Hepatocyte (in vitro differentiated cells): ENCODE data around the gene CCL24. TPM values are rescaled to one million over a fixed set of nuclear protein-coding genes. Genes with fewer than 3 reads are reported as not detected.
A peak's percentile ranks its signal among the peaks of the same experiment; 100 is the strongest.

Source experiments
- DNase-seq: peaks from one replicate; pipeline ENCODE4 v3.0.0-alpha.2; 2016; ENCODE audit warnings: low spot score
- H2AFZ ChIP-seq: fragments of 200-600 bp; sonication (generic); 2 replicates; pipeline ENCODE4 v1.6.0; 2016; ENCODE audit warnings: antibody characterized with exemption, mild to moderate bottlenecking
- H3K27ac ChIP-seq: fragments of 200-600 bp; sonication (generic); 2 replicates; pipeline ENCODE4 v1.5.1; 2016; ENCODE audit warnings: mild to moderate bottlenecking
- H3K27me3 ChIP-seq: fragments of 200-600 bp; sonication (generic); 2 replicates; pipeline ENCODE4 v1.6.1; 2016
- H3K36me3 ChIP-seq: fragments of 200-600 bp; sonication (generic); replicated peaks from 2 replicates; pipeline ENCODE4 v1.5.1; 2016; ENCODE audit warnings: low read depth; ENCODE audit not compliant: insufficient read depth
- H3K4me1 ChIP-seq: fragments of 200-600 bp; sonication (generic); 2 replicates; pipeline ENCODE4 v1.5.1; 2016; ENCODE audit warnings: mild to moderate bottlenecking, moderate library complexity; ENCODE audit not compliant: insufficient read depth
- H3K4me2 ChIP-seq: fragments of 200-600 bp; sonication (generic); 2 replicates; pipeline ENCODE4 v1.6.0; 2016
- H3K4me3 ChIP-seq: fragments of 200-600 bp; sonication (generic); 2 replicates; pipeline ENCODE4 v1.5.1; 2016; ENCODE audit warnings: mild to moderate bottlenecking
- H3K79me2 ChIP-seq: fragments of 200-600 bp; sonication (generic); 2 replicates; pipeline ENCODE4 v1.6.0; 2017; ENCODE audit warnings: mild to moderate bottlenecking
- H3K9me2 ChIP-seq: fragments of 200-600 bp; sonication (generic); replicated peaks from 2 replicates; pipeline ENCODE4 v1.6.0; 2017; ENCODE audit warnings: mild to moderate bottlenecking; ENCODE audit not compliant: insufficient read depth
- H3K9me3 ChIP-seq: fragments of 200-600 bp; sonication (generic); 2 replicates; pipeline ENCODE4 v1.5.1; 2016; ENCODE audit warnings: low read depth, mild to moderate bottlenecking
- H4K20me1 ChIP-seq: fragments of 200-600 bp; sonication (generic); 2 replicates; pipeline ENCODE4 v1.6.0; 2016; ENCODE audit warnings: mild to moderate bottlenecking; ENCODE audit not compliant: insufficient read depth, poor library complexity, severe bottlenecking
- EZH2 ChIP-seq: fragments of 200-600 bp; sonication (generic); IDR thresholded peaks from 2 replicates; pipeline ENCODE4 v1.6.1; 2016; ENCODE audit warnings: antibody characterized with exemption, mild to moderate bottlenecking, borderline replicate concordance
- EZH2phosphoT487 ChIP-seq: fragments of 200-600 bp; sonication (generic); IDR thresholded peaks from one replicate; pipeline ENCODE4 v1.6.1; 2018; ENCODE audit warnings: antibody characterized with exemption, mild to moderate bottlenecking, low read depth, moderate library complexity; ENCODE audit not compliant: unreplicated experiment, severe bottlenecking
- WGBS: methylation state at CpG from one replicate; pipeline ENCODE4 v1.1.6; 2016; ENCODE audit warnings: low lambda C conversion rate; ENCODE audit errors: missing lambda C conversion rate; 5-methylcytosine and 5-hydroxymethylcytosine counted together
- polyA plus RNA-seq: library from polyadenylated mRNA; unstranded; fragments of >200 nt; fragmentation: Nextera tagmentation; extraction: Ambion mirVana; gene quantifications from 2 replicates; pipeline ENCODE4 v1.2.1, GENCODE V29; 2016
- total RNA-seq: library from RNA; depleted of rRNA; stranded (reverse); fragments of >200 nt; gene quantifications from 2 replicates; pipeline ENCODE4 v1.2.3, GENCODE V29; 2014
- TF ChIP-seq, protein P1 (sequence below): fragments of 200-600 bp; sonication (generic); IDR thresholded peaks from 2 replicates; pipeline ENCODE4 v1.5.1; 2016; ENCODE audit warnings: antibody characterized with exemption, mild to moderate bottlenecking; ENCODE audit not compliant: poor library complexity

Gene CCL24
- total and polyA plus RNA-seq, 2 experiments from 2014 or later, result not detected

DNA sequence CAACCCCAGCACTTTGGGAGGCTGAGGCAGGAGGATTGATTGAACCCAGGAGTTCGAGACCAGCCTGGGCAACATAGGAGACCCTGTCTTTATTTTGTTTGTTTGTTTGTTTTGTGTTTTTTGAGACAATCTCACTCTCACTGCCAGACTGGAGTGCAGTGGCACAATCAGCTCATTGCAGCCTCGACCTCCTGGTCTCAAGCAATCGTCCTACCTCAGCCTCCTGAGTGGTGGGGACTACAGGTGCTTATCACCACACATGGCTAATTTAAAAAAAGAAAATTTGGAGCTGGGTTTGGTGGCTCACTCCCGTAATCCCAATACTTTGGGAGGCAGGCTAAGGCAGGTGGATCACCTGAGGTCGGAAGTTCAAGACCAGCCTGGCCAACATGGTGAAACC is 30.6 kb upstream of the CCL24 start:
- H3K9me3 ChIP-seq, result no peaks in the 10 kb centered on the region
- H3K4me3 ChIP-seq, result no peak overlapping the region
- no peak overlapping the region for H2AFZ ChIP-seq
- H3K4me2 ChIP-seq, result no peak overlapping the region
- TF ChIP-seq EZH2, result no peak
- no peak for TF ChIP-seq EZH2phosphoT487
- TF ChIP-seq, protein P1, sequence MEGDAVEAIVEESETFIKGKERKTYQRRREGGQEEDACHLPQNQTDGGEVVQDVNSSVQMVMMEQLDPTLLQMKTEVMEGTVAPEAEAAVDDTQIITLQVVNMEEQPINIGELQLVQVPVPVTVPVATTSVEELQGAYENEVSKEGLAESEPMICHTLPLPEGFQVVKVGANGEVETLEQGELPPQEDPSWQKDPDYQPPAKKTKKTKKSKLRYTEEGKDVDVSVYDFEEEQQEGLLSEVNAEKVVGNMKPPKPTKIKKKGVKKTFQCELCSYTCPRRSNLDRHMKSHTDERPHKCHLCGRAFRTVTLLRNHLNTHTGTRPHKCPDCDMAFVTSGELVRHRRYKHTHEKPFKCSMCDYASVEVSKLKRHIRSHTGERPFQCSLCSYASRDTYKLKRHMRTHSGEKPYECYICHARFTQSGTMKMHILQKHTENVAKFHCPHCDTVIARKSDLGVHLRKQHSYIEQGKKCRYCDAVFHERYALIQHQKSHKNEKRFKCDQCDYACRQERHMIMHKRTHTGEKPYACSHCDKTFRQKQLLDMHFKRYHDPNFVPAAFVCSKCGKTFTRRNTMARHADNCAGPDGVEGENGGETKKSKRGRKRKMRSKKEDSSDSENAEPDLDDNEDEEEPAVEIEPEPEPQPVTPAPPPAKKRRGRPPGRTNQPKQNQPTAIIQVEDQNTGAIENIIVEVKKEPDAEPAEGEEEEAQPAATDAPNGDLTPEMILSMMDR, result no peak
- peak overlapping the region; percentile 89 for H3K27ac ChIP-seq
- peaks cover 18% of the 10 kb centered on the region for H3K4me1 ChIP-seq
- no peak for DNase-seq
- H4K20me1 ChIP-seq, result no peaks in the 10 kb centered on the region
- WGBS, result 97% methylated on average over 5 of the region's 5 CpGs
- H3K79me2 ChIP-seq, result no peaks in the 10 kb centered on the region
- no peaks in the 10 kb centered on the region for H3K9me2 ChIP-seq
- no peaks in the 10 kb centered on the region for H3K36me3 ChIP-seq
- no peaks in the 10 kb centered on the region for H3K27me3 ChIP-seq

DNA sequence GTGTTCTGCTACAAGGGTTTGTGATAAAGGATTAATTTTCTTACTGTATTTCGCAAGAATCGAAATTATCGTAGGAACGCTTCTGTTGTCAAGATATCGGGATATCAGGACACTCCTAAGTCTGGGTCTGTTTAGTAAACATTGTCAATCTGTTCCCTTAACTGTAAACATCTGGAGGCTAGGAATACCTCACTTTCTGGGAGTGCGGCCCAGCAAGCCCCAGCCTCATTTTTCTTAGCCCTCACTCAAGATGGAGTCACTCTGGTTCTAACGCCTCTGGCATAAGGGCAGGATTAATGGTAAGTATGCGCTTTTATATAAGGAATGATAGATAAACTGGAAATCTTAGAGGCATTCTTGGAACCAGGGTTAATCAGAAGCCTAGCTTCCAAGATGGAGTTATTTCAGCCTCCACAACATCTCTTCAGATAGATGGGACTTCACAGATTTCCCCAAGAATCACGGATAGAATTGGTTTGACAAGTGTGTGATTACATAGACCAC is 30.1 kb upstream of the CCL24 start:
- Histone ChIP-seq H3K36me3 (no peaks in the 10 kb centered on the region), H3K27ac (peak overlapping the region; percentile 89), H4K20me1 (no peaks in the 10 kb centered on the region), H3K4me1 (peaks cover 18% of the 10 kb centered on the region), H3K9me3 (no peaks in the 10 kb centered on the region), H2AFZ (no peak overlapping the region), H3K27me3 (no peaks in the 10 kb centered on the region), H3K9me2 (no peaks in the 10 kb centered on the region), H3K79me2 (no peaks in the 10 kb centered on the region), H3K4me2 (no peak overlapping the region), H3K4me3 (no peak overlapping the region)
- TF ChIP-seq, protein P1, result no peak
- TF ChIP-seq EZH2 (no peak), EZH2phosphoT487 (no peak)
- WGBS, result 71% methylated on average over 9 of the region's 9 CpGs
- DNase-seq, result no peak

DNA sequence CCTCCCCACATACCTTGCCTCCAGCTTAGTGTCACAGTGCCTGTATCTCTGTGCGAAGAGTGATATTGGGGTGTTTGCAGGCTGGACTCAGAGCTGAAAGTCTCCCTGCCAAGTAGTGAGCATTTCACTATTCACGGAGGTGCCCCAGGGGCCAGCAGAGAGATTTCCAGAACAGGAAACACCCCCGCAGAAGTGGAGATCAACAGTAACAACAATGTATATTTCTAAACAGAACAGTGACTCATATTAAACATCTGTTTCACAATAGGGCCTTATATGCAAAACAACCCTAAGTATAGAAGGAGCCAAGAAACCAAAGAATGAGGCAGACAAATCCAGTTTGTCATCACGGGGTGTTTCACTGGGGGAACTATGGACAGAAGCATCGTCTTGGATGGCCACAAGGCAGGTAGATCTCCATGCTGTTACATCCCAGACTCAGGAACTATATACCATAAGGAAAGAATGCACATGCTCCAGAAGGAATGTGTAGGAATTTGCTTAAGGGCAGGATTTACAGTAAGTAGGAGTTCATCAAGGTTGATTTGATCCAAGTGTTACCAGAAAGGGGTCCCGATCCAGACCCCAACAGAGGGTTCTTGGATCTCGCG is 29.3 kb upstream of the CCL24 start:
- Histone ChIP-seq H3K4me1 (peaks cover 18% of the 10 kb centered on the region), H3K27ac (peak overlapping the region; percentile 89), H3K4me2 (peak overlapping the region; percentile 66), H3K9me3 (no peaks in the 10 kb centered on the region), H4K20me1 (no peaks in the 10 kb centered on the region), H2AFZ (no peak overlapping the region), H3K27me3 (no peaks in the 10 kb centered on the region), H3K79me2 (no peaks in the 10 kb centered on the region), H3K36me3 (no peaks in the 10 kb centered on the region), H3K9me2 (no peaks in the 10 kb centered on the region), H3K4me3 (no peak overlapping the region)
- WGBS, result 55% methylated on average over 8 of the region's 8 CpGs
- DNase-seq, result peak; percentile 39
- TF ChIP-seq EZH2 (no peak), EZH2phosphoT487 (no peak)
- TF ChIP-seq, protein P1, result no peak
